Measurements from ENCODE around the gene COPA.

COPA gene

DNA sequence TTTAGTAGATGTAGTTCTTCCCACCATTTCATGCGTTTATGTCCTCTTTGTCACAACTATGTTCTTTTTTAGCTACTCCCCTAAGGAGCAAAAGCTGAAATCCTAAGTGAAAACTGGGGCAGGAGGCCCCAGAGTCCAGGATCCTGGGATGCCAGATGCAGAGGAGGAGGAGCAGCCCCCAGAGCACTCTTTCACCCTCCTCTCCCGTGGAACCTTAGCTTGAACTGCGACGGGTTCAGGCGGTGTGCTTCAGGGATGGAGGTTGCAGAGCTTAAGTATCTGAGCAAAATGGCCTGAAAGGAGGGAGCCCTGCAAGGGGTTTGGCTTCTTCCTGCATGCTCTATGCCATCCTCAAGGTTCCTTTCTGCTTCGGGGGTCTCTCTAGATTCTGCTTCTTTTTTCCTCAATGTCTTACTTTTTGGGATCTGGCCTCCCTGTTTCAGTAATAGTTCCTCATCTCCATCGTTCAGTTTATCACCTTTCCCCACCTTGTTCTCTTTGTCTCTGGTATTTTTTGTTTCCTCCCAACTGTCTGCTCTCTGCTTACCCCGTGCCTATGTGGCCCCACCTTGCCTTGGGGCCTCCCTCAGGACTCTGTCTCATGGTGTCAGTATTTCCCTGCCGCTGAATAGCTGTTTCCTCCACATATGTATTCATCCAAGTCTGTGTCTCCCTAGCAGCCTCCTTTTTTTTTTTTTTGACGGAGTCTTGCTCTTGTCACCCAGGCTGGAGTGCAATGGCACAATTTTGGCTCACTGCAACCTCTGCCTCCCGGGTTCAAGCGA is 21.1 kb upstream of the COPA start:
- in situ Hi-C loops (cut with HindIII; ENCODE audit: low sequenced_read_pairs) = no loop called here

DNA sequence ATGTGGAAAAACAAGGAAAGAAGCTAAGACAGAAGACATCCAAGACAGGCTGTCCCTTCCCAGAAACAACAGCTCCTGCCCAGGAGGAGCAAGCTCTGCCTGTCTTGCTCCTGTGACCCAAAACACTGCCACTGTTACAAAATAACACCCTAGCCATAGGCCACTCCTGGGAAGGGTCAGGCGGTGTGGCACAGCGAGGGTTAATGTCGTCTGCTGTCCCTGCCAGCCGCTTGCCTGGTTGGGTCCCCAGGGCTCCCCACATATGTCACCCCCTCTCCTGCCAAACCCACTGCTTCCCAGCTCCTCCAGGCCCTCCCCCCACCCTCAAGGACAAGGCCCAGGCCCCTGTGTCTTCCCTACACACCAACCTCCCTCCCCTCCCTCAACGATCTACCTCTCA is 20.0 kb upstream of the COPA start:
- in situ Hi-C loops (cut with HindIII; ENCODE audit: low sequenced_read_pairs) = no loop called here

DNA sequence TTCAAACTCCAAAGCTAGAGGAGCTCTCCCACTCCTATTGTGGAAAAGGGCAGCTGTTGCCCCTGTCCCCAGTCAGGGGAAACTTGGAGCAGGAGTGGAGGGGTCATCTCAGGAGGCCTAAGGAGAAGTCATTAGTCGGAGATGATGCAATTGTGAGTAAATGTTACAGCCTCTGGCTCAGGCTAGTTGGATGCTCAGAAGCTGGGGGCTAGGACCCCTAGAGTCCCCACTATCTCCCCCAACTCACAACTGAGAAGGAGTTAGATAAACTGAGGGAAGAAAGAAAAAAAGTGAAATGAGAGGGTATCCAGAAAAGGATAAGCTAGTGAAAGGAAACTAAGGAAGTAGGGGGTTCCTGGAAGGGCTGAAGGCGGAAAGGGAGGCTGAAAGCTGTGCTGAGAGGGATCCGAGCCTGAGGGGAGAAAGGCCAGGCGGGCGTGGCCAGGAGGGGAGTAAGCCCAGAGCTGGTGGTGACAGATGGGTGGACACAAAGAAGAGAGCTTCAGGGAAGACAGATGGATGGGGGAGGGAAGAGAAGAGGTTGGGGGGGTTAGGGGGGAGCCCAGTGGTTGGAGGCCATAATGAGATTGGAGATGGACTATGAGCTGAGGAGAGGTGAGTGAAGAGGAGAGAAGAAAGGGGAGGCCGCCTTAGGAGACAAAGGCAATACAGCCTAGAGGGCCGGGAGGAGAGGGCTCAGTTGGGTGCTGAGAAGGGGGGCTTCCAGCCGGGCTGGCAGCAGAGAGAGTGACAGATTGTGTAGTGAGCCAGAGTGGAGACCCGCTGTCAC is 19.3 kb upstream of the COPA start:
- in situ Hi-C loops (cut with HindIII; ENCODE audit: low sequenced_read_pairs) = no loop called here

DNA sequence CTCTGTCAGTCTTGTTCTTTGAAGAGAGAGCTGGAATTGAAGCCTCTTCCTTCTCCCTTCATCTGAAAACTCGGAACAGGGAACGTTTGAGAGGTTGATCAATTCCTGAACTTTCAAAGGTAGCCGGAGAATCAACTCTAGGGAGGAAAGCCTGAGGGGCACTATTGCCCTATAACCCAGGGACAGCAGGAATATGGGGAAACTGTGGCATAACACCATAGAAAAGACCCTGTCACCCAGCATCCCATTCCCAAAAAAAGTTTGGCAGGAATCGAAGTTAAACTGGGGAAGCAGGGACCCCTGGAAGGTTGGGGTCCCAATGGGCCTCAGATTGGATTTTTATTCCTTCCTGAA is 18.7 kb upstream of the COPA start:
- in situ Hi-C loops (cut with HindIII; ENCODE audit: low sequenced_read_pairs) = no loop called here

DNA sequence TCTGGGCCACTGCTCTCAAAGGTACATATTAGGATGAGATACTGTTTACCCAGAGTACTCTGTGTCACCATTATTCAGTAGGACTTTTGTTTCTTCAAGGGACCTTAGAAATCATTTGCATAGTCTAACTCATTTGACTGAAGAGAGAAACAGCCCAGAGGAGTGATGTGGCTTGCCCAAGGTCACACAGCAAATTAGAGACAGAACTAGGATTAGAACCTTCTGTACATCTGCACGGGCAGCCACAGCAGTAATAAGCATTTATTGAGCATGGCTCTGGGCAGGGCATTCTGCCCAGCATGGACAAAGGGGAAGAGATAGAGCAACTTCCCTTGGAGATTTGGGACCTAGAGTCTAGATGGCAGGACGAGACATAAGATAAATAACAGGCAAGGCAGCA is 18.1 kb upstream of the COPA start:
- in situ Hi-C loops (cut with HindIII; ENCODE audit: low sequenced_read_pairs) = no loop called here

DNA sequence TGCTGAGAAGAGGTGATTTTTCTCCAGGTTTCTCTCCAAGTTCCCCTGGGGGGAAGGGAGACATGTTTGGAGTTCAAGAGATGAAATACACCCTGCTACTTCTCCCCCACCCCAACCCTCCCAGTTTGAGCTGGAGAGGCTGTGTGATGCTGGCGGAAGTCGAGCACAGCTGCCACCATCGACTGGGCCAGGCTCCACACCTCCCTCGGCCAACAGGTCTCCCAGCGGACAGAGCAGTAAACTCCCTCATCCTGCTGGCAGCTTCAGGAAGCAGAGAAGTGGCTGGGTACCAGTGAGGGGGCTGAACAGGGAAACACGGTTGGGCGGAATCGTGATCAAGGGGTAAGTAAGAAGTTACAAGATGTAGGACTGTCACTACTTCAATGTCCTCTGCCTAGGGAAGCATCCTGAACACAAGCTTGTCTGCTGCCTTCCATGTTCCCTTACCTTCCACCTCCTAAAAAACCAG is 17.2 kb upstream of the COPA start:
- in situ Hi-C loops (cut with HindIII; ENCODE audit: low sequenced_read_pairs) = no loop called here

DNA sequence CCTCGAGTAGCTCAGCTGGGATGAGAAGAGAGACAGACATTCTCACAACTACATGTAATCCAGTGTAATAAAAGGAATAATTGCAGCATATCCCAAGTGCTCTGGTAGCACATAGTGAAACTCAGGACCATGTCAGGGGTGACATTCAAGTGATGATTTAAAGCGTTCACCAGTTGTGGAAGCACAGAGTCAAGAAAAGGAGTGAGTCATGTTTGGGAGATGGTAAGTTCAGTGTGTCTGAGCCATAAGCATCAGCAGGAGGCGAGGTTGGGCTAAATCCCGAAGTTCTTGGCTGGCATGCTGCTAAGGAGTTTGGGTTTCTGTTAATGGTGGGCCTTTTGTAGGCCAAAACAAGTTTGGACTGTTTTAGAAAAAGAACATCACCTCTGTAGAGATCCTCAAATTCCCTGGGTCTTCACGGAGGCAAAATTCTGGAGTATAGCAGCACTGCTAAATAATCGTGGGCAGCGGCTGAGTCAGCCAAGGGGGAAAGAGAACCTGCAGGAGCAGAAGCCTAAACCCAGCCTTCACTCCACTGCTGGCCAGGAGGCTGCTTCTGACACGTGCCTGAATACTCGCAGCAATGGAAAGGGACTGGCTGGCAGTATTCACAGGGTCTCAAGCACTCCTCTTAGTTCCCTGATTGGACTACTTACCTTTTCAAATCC is 16.6 kb upstream of the COPA start:
- in situ Hi-C loops (cut with HindIII; ENCODE audit: low sequenced_read_pairs) = loop anchor here (10.0 kb wide), 1 partner anchor 435 kb away; the partner anchor contains the start of gene TAGLN2

DNA sequence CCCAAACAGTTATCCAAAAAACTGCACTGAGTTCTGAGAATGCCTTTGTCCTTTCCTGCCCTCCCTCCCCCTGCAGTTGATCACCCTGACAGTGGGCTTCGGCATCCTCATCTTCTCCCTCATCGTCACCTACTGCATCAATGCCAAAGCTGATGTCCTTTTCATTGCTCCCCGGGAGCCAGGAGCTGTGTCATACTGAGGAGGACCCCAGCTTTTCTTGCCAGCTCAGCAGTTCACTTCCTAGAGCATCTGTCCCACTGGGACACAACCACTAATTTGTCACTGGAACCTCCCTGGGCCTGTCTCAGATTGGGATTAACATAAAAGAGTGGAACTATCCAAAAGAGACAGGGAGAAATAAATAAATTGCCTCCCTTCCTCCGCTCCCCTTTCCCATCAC is 15.0 kb upstream of the COPA start:
- in situ Hi-C loops (cut with HindIII; ENCODE audit: low sequenced_read_pairs) = loop anchor here (10.0 kb wide), 1 partner anchor 433 kb away; the partner anchor contains the start of gene TAGLN2

DNA sequence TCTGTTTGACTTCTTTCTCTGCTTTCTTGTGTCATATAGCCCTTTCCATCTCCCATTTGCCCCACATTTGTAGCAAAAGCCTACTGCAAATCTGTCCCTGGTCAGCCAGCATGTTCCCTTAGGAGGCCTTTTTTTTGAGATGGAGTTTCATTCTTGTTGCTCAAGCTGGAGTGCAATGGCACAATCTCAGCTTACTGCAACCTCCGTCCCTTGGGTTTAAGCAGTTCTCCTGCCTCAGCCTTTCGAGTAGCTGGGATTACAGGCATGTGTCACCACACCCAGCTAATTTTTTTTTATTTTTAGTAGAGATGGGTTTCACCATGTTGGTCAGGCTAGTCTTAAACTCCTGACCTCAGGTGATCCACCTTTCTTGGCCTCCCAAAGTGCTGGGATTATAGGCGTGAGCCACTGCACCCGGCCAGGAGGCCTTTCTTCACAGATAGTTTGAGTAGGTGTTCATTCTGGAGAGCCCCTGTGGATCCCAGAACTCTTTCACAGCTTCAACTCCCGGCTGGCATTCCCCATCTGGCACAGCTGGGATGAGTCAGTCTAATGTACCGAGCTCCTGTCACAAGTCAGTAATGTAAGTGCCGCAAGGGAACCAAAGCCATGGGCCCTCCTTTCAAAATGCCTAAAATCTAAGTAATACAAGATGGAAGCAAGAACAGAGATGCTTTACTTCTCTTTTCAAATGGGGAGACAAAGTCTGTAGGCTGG is 14.4 kb upstream of the COPA start:
- in situ Hi-C loops (cut with HindIII; ENCODE audit: low sequenced_read_pairs) = loop anchor here (10.0 kb wide), 1 partner anchor 433 kb away; the partner anchor contains the start of gene TAGLN2

DNA sequence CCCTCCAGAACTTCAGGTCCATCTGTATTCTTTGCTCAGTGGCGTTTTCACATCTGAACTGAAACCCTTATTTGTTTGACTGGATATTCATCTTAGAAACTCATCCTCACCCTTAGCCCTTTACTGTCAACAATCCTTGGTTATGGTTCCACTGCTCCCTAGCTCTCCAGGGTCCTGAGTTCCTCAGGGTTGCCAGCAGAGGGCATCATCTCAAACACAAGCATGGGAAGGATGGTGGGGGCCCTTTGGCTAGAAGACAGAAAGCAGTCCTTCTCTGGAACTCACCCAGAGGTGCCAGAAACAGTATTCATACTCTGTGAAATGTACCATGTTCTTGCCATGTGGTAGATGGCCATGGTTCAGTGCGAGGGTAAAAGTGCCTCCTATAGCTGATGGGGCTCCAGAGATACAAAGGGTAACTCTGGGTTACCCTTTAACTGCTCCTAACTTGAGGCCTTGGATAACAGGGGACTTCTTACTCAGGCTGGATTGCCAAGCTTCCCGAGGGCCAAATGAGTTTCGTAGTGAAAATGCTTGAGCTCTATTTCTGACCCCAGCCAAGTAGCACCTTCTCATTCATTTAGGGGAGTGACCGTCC is 11.4 kb upstream of the COPA start:
- in situ Hi-C loops (cut with HindIII; ENCODE audit: low sequenced_read_pairs) = loop anchor here (10.0 kb wide), 1 partner anchor 430 kb away; the partner anchor contains the start of gene TAGLN2

DNA sequence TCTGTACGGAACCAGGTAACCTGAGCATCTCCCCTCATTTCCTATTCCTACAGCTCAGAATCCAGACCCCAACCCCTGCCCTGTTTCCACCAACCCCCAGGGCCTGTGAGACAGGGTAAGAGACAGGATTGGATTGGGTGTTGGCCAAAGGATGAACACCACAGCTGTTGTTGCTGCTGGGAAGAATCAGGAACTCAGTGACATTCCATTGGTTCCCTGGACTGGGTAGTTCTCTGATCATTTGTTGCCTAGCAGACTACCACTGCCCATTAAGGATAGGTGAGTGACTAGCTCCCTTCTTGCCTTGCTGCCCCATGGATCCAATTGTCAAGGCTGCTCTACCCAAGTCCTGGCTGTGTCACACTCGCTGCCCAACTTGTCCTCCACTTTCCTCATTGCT is 10.2 kb upstream of the COPA start:
- in situ Hi-C loops (cut with HindIII; ENCODE audit: low sequenced_read_pairs) = loop anchor here (10.0 kb wide), 1 partner anchor 428 kb away; the partner anchor contains the start of gene TAGLN2

DNA sequence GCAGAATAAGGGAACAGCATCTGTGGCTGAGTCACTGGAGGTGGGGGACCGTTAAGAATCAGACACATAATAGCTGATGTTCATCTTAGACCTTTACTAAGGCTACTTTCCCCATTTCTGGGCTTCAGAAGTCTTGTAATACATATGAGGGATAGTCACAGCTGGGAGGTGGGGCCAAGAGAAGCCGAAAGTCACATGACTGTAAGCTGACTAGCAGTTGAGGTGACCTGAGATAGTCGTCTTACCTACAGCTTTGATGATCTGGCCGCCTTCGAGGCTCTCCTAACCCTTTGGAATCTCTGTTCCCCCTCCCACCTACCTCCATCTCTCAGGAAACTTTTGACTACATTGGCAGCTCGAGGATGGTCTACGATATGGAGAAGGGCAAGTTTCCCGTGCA is 9.5 kb upstream of the COPA start:
- in situ Hi-C loops (cut with HindIII; ENCODE audit: low sequenced_read_pairs) = loop anchor here (10.0 kb wide), 1 partner anchor 428 kb away; the partner anchor contains the start of gene TAGLN2

DNA sequence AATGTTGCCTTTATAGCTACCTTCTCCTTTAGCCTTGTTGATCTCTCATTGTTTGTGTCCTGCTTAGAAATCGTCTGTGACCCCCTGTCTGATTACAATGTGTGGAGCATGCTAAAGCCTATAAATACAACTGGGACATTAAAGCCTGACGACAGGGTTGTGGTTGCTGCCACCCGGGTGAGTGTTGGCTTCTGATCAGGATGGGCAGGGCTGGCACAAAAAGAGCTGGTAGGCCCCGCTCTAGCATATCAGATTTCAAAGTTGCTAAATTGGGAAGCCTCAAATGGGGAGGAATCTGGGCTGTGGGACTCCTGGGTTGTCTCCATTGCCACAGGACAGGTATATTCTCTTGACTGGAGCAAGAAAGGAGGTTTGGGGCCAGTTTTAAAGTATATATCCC is 8.6 kb upstream of the COPA start:
- in situ Hi-C loops (cut with HindIII; ENCODE audit: low sequenced_read_pairs) = loop anchor here (10.0 kb wide), 1 partner anchor 427 kb away; the partner anchor contains the start of gene TAGLN2

DNA sequence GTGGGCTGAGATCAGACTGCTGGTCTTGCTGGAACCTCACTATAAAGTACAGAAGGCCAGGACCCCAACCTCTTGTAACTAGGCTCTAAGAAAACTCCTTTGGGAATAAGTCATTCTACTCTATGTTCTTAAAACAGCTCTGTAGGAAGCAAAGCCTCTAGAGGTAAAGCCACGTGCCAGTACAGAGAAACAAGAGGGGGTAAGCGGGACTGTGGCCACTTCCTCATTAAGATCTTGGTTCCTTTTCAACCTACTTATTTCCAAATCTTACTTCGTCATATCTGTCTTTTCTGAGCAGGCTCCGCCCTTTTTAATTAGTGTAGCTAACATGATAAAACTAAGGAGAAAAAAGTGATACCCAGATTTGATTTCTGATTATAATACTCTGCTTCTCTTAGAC is 3.9 kb upstream of the COPA start:
- in situ Hi-C loops (cut with HindIII; ENCODE audit: low sequenced_read_pairs) = no loop called here

DNA sequence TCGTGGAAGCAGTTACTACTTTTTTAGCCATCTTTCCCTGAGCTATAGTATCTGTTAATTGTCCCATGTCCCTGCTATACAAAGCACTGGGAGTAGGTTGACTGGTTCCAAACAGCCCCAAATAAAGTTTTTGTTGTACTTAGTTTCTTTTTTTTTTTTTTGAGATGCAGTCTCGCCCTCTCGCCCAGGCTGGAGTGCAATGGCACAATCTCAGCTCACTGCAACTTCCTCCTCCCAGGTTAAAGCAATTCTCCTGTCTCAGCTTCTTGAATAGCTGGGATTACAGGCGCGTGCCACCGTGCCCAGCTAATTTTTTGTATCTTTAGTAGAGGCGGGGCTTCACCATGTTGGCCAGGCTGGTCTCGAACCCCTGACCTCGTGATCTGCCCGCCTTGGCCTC is 3.4 kb upstream of the COPA start:
- in situ Hi-C loops (cut with HindIII; ENCODE audit: low sequenced_read_pairs) = no loop called here

DNA sequence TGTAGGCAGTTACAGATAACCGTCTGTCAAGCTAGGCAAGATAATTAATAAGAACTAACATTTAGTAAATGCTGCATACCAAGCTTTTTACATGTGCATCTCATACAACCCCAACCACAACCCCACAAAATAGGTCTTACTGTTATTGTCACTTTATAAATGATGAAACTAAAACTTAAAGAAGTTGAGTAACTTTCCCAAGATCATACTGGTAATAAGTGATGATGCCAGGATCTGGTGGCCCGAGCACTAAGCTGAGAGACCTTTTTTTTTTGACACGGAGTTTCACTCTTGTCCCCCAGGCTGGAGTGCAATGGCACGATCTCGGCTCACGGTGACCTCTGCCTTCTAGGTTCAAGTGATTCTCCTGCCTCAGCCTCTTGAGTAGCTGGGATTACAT is 1.9 kb upstream of the COPA start:
- in situ Hi-C loops (cut with HindIII; ENCODE audit: low sequenced_read_pairs) = no loop called here

DNA sequence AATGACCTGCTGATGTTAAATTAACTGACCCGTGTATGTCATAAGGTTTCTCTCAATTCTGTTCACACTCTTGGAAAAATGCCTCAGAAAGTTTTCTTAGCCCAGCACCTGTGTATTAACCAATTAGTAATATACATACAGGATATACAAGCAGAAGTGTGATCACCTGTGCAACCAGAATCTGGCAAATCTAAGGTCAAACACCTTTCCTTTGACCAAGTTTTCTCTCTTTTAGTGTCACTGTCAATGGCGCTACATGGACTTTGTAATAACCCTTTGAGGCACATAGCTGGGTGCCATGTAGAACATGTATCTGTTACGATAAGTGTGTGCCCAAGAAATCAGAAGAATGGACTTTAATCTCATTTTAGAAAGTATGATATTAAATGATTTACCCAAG is 1.2 kb upstream of the COPA start:
- in situ Hi-C loops (cut with HindIII; ENCODE audit: low sequenced_read_pairs) = no loop called here

DNA sequence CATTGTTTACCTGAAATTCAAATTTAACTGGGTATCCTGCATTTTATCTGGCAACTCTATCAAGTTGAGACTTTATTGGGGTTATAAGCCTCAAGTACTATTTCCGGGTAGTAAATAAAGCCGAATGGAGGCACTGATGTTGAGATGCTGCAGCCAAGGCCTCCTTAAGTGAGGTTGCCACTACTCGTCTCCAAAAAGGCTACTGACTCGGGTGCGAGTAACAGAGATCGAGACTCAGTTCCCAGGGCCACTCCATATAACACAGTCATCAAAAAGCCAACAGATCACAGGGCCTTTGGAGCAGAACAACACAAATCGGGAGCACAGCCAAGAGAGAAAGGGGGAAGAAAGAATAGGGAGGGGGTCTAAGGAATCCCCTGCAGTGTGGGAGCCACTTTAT is 524 bp downstream of the COPA start:
- in situ Hi-C loops (cut with HindIII; ENCODE audit: low sequenced_read_pairs) = no loop called here

DNA sequence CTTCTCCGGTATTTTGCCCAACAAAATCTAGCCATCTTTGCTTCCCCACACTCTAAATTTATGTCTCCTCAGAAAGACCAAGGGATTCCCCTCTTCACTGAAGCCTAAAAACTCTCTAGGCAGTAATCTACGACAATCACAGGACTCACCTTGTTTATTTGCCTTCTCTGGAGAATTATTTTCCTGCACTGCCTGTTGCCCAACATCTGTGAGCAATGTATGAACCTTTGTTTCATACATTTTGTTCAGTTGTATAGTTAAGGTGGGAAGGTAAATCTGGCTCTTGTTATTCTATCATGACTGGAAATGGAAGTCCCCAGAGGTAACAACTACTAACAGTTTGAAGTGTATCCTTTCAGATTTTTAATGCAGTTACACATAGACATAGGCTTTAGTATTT is 2.2 kb downstream of the COPA start:
- in situ Hi-C loops (cut with HindIII; ENCODE audit: low sequenced_read_pairs) = no loop called here

DNA sequence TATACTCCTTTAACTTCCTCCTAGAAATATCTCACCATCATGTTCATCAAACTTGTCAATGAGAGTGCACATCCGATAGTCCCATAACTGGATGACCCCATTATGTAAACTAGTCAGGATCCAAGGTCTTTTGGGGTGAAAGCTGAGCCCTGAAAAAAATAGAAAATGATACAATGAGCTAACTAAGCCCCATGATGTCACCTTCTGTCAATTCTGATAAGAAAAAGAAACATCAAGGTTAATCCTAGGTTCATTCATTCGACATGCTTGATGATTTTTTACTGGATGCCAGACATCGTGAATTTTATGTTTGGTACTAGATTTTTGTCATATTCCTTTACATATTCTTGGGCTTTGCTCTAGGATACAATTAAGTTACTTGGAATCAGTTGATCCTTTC is 2.9 kb downstream of the COPA start:
- in situ Hi-C loops (cut with HindIII; ENCODE audit: low sequenced_read_pairs) = no loop called here

Measured in endothelial cell of hepatic sinusoid (primary cell).